ENCODE data around the gene SYNDIG1.

DNA sequence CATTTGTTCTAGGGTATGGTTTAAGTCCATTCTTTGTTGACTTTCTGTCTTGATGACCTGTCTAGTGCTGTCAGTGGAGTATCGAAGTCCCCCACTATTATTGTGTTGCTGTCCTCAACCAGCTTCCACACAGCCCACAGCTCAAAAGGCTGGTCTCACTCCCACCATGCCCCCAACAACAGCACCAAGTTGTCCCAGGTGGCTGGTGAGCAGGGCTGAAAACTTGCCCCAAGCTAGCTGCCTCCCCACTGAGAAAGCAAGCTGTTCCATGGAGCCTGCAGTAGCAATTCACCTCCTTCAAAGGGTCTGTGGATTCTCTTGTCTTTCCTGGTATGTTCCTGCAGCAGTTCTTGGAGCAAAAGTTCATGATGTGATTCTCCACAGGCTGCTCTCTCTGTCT lies 221.0 kb downstream of the SYNDIG1 start:
- TF ChIP-seq POLR2AphosphoS5 (IDR thresholded peaks at IDR 0.05; ENCODE audit: borderline replicate concordance, low read depth, low read length) (no peak), EZH2 (IDR thresholded peaks at IDR 0.05) (no peak)
